CD4-positive, alpha-beta T cell treated with Interferon gamma for 1 hour (primary cell): ENCODE data around the gene COMMD2.

ENCODE experiments used
- DNase-seq: peaks from one replicate; pipeline ENCODE4 v3.0.0-alpha.2; 2020

Gene COMMD2

DNA sequence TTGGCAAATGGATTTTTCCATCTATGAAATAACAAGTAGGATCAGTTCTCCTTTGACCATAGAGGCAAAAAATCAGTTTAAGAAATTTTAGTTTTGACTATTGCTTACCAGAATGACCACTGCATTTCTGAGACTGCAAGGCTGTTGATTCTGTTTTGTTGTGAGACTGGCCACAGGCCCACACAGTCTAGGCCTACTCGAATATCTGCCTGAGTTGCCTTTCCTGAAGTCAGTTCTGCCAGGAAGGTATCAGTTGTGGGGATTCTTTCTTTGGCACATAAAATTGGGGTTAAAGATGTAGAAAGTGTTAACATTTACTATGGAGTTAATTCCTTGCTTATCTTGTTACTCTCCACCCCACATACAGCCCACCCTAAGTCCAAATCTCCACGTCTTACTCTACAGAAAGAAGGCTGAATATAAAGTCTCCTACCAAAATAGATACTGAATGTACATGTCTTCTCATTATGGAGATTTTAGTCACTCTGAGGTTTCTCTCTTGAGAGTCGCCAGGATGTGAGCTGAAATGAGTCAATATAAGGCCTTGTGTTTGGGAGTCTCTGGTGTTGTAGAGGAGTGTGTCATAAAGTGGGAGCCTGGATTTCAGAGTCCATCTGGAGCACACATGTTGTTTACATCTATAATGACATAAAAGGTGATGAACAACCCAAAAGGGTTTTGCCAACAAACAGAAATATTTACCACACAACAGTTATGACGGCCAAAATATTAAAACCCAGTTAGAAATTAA lies 49.4 kb downstream of the COMMD2 start:
- DNase-seq: no peak

DNA sequence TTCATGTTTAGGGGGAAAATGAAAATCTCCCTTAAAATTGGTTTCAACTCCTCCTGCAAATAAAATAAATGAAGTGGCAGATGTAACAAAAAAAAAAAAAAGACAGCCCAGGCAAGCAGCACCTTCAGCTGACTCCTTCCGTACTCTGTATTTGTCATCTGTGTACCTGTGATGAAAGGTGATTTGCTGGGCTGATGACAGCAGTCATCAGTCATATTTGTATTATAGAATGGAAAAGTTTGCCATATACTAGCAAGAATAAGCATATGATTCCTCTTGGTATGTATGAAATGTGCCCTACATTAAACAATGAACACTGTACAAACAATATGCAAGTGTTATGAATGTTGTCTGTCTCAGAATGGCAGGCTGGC lies 50.3 kb downstream of the COMMD2 start:
- DNase-seq: no peak

DNA sequence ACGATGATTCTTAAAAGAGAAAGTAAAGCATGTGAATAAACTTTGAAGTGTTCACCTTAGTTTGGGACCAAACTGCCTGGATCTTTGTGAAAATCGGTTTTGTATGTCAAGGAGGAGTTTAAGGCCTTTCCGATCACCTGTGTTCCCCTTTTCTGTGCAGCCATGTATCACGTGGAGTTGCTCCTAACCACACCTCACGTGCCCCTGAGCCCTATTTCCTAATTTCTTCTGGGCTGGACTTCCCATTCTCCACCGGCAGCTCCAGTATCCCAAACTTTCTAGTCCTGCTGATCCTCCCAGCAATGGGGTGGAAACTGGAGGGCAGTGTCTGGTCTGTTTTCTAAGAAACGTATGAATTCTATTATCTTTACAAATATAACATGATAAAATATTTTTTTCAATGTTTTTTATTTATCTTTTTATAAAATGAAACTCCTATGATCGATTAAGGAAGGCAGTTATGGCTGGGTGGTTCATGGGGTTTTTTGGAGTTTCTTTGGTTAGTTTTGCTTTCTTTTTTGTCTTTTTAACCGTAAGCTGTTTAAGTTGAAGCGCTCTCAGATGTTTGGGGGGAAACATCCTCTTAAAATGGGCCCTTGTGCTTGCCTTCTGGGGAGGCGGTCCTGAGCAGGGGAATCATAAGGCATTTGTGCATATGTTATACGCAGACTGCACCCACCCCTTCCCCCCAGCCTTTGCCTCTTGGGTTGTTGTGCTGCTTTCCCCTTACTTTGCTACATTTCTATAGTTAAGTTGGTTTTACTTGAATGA lies 50.9 kb downstream of the COMMD2 start:
- no peak for DNase-seq
